GM06990 (cell line): ENCODE measurements around the gene RIPOR3.

ENCODE experiments used
- DNase-seq: peaks from one replicate; pipeline ENCODE4 v3.0.0-alpha.2; 2011; ENCODE audit not compliant: insufficient read length; ENCODE audit errors: extremely low read depth
- H3K27me3 ChIP-seq: replicated peaks from 2 replicates; pipeline ENCODE4 v1.6.0; 2011; ENCODE audit warnings: low read length; ENCODE audit not compliant: control insufficient read depth, insufficient read depth
- H3K36me3 ChIP-seq: 2 replicates; pipeline ENCODE4 v1.5.1; 2011; ENCODE audit warnings: low read length; ENCODE audit not compliant: control insufficient read depth, insufficient read depth
- H3K4me3 ChIP-seq: replicated peaks from 2 replicates; pipeline ENCODE4 v1.5.1; 2011; ENCODE audit warnings: low read depth, mild to moderate bottlenecking, control low read depth, low read length
- TF ChIP-seq, protein P1 (sequence below): IDR thresholded peaks from 2 replicates; pipeline ENCODE4 v1.5.1; 2011; ENCODE audit warnings: low read length, control low read depth, mild to moderate bottlenecking, inconsistent platforms; ENCODE audit not compliant: insufficient read depth, poor library complexity, severe bottlenecking

RIPOR3 gene

DNA sequence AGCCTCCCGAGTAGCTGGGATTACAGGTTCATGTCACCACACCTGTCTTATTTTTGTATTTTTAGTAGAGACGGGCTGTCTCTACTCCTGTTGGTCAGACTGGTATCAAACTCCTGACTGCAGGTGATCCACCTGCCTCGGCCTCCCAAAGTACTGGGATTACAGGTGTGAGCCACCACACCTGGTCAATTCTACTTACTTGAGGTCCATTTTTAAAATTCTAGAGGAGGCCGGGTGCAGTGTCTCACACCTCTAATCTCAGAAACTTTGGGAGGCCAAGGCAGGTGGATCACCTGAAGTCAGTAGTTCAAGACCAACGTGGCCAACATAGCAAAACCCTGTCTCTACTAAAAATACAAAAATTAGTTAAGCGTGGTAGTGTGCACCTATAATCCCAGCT is 7.8 kb downstream of the RIPOR3 start:
- TF ChIP-seq, protein P1, sequence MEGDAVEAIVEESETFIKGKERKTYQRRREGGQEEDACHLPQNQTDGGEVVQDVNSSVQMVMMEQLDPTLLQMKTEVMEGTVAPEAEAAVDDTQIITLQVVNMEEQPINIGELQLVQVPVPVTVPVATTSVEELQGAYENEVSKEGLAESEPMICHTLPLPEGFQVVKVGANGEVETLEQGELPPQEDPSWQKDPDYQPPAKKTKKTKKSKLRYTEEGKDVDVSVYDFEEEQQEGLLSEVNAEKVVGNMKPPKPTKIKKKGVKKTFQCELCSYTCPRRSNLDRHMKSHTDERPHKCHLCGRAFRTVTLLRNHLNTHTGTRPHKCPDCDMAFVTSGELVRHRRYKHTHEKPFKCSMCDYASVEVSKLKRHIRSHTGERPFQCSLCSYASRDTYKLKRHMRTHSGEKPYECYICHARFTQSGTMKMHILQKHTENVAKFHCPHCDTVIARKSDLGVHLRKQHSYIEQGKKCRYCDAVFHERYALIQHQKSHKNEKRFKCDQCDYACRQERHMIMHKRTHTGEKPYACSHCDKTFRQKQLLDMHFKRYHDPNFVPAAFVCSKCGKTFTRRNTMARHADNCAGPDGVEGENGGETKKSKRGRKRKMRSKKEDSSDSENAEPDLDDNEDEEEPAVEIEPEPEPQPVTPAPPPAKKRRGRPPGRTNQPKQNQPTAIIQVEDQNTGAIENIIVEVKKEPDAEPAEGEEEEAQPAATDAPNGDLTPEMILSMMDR = no peak
- Histone ChIP-seq H3K27me3 (no peaks in the 10 kb centered on the region), H3K36me3 (no peaks in the 10 kb centered on the region), H3K4me3 (no peak overlapping the region)
- no peak for DNase-seq

DNA sequence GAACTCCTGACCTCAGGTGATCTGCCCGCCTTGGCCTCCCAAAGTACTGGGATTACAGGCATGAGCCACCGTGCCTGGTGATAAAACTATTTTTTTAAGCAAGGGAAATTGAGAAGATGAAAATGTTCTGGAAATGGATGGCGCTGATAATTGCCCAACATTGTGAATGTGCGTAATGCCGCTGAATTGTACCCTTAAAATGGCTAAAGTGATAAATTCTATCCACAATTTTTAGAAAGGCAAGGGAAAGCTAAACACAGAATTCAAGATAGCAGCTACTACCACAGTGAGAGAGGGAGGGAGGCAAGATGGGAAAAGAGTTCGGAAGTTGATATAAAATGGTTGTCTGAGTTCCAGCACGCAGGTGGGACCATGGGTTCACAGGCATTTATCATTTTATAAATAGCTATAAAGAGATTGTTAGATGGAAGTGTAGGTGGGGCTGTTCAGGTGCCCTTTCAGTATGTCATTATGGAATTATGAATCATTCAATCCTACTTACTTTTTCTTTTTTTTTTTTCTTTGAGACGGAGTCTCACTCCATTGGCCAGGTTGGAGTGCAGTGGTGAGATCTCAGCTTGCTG is 8.3 kb downstream of the RIPOR3 start:
- H3K36me3 ChIP-seq = no peaks in the 10 kb centered on the region
- TF ChIP-seq, protein P1 = no peak
- DNase-seq = no peak
- H3K4me3 ChIP-seq = no peak overlapping the region
- no peaks in the 10 kb centered on the region; the same call in 1 of the 2 replicates for H3K27me3 ChIP-seq

DNA sequence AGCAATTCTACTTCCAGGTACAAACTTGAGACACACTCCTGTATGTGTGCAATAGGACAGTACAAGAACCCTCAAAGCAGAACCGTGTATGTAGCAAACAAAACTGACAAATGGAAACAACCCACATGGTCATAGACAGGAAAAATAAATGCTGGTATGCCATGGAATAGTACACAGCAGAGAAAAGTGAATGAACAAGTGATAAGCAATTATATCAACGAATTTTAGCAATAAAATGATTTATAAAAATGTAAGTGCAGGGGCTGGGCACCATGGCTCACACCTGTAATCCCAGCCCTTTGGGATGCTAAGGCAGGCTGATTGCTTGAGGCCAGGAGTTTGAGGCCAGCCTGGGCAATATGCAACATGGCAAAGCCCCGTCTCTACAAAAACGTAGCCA is 9.3 kb downstream of the RIPOR3 start:
- no peaks in the 10 kb centered on the region; the same call in 1 of the 2 replicates for H3K27me3 ChIP-seq
- H3K36me3 ChIP-seq = no peaks in the 10 kb centered on the region
- H3K4me3 ChIP-seq = no peak overlapping the region
- TF ChIP-seq, protein P1 = no peak
- DNase-seq = no peak

DNA sequence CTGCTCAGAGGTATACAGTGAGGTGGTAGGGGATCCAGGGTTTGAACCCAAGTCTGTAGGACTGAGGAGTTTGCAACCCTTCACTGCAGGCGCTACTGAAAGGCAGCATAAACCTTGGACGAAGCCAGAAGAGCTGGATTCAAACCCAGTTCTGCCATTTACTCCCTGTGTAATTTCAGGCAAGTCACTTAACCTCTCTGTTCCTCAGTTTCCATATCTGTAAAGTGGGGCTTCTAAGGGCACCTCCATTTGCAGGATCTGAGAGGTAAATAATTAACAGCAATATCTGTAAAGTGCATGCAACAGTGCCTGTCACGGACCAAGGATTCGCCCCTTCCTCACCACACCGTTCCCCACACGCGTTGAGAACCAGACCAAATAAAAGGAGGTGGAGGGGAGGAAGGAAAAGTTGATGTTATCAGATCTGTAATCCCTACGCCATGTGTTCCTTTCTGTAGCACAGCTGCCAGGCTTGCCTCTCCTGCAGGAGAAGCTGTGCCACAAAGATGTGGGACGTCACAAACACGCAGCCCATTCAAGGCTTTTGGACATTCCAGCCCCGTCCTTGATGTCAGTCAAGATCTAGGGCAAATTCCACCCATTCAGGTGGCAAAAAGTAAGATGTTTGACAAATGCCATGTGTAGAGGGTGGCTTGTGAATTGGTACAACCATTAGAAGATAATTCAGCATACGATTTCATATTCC is 9.8 kb downstream of the RIPOR3 start:
- Histone ChIP-seq H3K27me3 (no peaks in the 10 kb centered on the region; the same call in 1 of the 2 replicates), H3K4me3 (no peak overlapping the region), H3K36me3 (no peaks in the 10 kb centered on the region)
- DNase-seq = no peak
- TF ChIP-seq, protein P1 = no peak

DNA sequence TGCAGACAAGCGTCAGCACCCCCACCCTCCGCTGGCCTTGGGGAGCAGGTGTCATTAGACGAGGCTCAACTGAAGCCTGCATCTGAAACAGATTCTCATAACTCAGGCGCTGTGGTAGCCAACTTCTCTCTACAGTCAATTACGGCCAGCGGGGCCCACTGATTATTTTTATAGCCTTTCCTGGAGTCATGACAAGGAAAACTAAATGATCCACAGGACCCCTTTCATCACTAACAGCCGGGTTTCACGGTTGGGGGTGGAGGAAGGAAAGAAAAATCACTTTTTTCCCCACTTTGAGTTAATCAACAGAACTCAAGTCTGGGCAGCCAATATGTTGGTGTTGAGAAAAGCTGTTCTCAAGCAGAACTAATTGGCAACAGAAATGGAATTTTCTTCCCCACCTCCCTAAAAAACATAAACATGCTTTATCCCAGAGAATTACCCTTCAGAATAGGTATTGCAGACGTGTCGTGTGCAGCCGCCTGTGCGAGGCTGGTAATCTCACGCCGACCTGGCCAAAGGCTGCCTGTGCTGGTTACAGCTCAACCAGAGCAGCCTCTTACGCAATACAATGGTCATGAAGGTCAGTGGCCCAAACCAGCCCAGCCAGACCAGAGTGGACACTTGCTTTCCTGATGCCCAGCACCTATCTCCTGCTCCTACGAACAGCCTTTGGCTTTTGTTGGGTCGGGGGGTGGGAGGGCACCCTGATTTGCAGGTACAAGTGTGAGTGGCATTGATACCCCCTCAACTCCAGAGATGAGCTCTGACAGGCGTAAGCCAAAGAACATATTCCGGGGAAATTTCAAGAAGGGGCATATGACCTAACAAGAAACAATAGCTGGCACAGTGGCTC is 11.0 kb downstream of the RIPOR3 start:
- no peak overlapping the region for H3K4me3 ChIP-seq
- H3K36me3 ChIP-seq = no peaks in the 10 kb centered on the region
- DNase-seq = no peak
- TF ChIP-seq, protein P1 = no peak
- no peaks in the 10 kb centered on the region; the same call in 1 of the 2 replicates for H3K27me3 ChIP-seq
